ENCODE data around the gene LRFN2.
A peak's percentile ranks its signal among the peaks of the same experiment; 100 is the strongest.

LRFN2 gene

DNA sequence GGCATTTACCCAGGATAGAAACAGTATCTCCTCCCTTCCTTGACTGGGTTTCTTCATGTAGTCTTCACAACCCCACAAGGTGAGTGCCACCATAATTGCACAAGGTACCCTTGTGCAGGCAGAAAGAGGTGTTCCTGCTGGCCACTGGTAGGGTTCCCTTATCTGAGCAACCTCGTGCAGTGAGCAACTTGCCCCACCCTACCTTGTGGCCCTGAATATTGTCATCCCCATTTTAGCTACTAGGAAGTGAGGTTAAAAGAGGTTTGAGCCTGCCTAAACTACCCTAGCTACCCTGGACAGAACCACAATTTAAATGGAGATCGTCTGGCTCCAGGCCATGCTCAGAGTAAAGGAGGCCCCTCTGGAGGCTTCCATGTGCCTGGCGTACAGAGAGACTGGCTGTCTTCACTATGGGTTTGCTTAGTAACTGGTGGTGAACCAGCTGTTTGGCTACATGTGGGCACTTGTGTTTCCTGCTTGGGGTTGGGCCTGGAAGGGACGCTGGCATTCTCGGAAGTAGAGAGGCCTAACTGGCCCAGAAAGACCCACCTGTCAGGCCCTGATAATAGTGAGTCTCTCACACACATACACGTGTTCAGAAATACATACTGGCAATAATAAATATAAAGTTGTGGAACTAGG lies 148.8 kb downstream of the LRFN2 start:
- no peak for DNase-seq (ENCODE audit: low read depth, low spot score)

GRCh38 chr6:40437631-40438030 lies 149.5 kb downstream of the LRFN2 start:
- no peak for DNase-seq (ENCODE audit: low read depth, low spot score)

GRCh38 chr6:40436685-40437604 lies 150.2 kb downstream of the LRFN2 start:
- no peak for DNase-seq (ENCODE audit: low read depth, low spot score)

- DNase-seq (ENCODE audit: low read depth, low spot score) = no peak
Observed at GRCh38 chr6:40432982-40433381, 154.2 kb downstream of the LRFN2 start.

DNA sequence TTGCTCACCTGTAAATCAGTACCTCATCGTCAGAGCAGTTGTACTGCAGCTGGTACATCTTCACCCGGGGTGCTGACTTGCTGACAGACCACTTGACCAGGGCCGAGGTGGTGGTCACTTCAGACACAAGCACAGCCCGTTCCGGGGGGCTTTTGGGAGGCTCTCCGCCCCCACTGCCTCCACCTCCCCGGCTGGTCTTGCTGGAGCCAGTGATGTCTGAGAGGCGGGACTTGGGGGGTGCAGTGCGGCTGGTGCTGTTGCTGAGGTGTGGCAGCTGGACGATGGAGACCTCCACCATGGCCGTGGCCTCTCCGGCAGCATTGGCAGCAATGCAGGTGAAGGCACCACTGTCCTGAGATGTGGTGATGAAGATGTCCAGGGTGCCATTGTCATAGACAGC lies 155.5 kb downstream of the LRFN2 start:
- DNase-seq (ENCODE audit: low read depth, low spot score) = no peak

DNA sequence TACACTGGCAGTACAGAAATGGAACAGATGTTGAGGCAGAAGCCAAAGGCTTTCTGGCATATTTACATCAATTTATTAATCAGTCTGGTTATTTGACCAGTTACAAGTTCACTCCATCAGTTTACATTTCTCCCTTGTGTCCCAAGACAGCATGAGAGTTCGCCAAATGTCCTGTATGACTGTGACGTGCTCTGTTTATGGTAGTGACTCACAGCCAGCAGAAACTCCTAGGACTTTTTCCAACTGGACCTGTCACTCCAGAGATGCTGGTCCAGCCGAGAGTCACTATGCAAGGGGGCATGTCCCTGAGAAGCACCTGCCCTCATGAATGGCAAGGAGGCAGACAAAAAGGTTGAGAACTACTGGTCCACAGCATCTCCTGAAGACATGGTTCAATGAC lies 160.0 kb downstream of the LRFN2 start:
- no peak for DNase-seq (ENCODE audit: low read depth, low spot score)

GRCh38 chr6:40426346-40427066 lies 160.7 kb downstream of the LRFN2 start:
- no peak for DNase-seq (ENCODE audit: low read depth, low spot score)

GRCh38 chr6:40425192-40425919 lies 161.8 kb downstream of the LRFN2 start:
- no peak for DNase-seq (ENCODE audit: low read depth, low spot score)

GRCh38 chr6:40422046-40422445 lies 165.1 kb downstream of the LRFN2 start:
- DNase-seq (ENCODE audit: low read depth, low spot score) = no peak

DNA sequence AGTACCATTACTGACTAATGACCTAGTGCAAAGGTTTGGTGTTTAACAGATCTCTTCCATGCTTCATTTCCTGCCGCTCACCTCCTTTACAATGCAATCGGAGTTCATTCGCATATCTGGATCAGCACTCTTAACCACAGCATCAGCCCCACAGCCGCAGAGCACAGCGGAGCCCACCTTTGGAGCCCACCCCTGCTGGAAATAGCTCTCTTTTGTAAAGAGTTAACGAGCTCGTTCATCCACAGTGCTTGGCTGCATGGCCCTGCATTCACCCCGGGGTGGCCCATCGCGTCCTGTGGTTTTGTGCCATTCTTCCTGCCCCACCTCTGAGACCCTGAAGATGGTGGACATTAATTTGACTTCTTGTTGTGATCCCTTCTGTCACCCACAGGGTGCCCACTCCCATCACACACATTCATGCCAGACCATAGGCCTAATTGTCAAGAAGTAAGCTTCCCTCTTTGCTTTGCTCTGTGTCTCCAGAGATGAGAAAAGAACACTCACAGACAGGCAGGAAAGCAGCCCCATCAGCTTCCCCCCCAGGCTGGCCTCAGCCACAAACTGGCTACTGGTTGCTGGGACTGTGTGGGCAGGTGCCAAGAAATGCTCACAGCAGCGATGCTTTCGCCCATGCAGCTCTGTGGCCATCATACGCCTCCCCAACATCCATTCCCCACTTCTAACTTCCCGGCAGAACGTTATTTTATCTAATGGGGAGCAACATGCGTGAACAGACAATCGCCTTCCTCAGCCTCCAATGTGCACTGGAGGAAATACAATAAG lies 167.0 kb downstream of the LRFN2 start:
- DNase-seq (ENCODE audit: low read depth, low spot score) = no peak

GRCh38 chr6:40419377-40419776 lies 167.8 kb downstream of the LRFN2 start:
- DNase-seq (ENCODE audit: low read depth, low spot score) = no peak

DNA sequence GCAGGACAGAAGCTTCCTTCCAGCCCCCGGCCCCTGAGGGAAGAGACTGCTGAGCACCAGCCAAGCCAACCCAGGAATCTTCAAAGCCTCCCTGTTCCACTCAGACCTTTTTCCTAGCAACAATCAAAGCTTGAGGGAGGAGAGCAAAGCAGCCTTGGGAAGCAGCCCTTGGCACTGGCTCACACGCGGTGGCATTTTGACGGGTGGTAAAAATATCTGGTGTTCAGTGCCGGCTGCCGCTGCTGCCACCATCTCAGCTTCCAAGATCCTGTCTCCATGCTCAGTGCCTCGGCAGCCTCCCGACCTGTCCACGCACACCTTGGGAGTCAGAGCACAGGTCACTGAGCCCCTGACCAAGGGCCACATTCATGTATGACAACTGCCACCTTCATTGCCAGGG lies 170.1 kb downstream of the LRFN2 start:
- DNase-seq (ENCODE audit: low read depth, low spot score) = no peak

DNA sequence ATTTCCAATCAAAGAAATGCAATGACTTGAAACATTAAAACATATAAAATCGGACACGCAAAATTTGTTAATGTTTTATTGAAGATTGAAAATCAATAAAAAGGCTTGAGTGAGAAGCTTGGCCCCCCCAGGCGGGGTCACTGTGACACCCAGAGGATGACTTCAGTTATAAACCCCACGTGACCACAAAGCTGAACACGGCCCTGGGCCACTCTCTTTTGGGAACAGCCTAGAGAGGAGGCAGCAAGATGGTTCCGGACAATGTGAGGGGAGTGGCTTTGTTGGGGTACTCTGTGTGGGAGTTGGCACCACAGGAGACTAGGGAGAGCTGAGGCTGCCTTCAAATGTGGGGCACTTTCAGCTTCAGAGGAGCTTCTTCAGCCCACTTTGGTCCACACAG lies 172.5 kb downstream of the LRFN2 start:
- no peak for DNase-seq (ENCODE audit: low read depth, low spot score)

DNA sequence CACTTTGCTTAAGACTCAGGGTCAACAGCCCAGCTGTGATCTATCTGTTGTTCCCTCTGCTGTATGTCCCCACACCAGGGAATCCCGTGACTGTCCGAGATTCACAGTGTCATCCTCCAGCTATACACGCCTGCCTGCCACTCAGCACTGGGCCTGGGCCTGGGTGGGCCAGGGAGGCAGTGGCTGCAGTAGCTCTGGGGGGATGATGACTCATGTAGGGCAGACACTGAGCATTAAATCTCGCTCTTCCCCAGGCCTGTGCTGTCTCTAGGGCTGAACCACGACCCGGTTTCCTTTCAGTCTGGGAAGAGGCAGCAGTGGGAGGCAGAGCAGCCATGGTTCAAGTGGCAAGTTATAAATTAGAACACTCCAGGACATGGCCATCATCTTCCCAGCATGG lies 173.9 kb downstream of the LRFN2 start:
- peak; percentile 12 for DNase-seq (ENCODE audit: low read depth, low spot score)

GRCh38 chr6:40411881-40412280 lies 175.3 kb downstream of the LRFN2 start:
- DNase-seq (ENCODE audit: low read depth, low spot score) = no peak

DNA sequence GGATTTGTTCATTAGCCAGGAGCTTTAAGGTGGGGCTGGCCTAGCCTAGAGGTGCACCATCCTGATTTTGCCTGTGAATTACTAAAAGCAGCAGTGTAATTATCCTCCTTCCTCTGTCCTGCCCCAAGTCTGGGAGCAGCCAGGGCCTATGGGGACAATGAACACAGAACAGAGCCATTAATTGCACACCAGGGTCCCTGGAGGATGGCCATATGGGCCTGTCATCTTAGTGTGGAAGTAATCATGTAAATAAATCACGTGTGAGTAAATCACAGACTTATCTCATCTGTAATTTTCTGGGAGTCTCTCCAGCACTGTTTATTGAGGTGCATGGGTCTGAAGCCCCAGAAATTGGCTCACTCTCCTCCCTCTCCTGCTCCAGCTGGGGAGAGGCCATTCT lies 176.3 kb downstream of the LRFN2 start:
- DNase-seq (ENCODE audit: low read depth, low spot score) = no peak

DNA sequence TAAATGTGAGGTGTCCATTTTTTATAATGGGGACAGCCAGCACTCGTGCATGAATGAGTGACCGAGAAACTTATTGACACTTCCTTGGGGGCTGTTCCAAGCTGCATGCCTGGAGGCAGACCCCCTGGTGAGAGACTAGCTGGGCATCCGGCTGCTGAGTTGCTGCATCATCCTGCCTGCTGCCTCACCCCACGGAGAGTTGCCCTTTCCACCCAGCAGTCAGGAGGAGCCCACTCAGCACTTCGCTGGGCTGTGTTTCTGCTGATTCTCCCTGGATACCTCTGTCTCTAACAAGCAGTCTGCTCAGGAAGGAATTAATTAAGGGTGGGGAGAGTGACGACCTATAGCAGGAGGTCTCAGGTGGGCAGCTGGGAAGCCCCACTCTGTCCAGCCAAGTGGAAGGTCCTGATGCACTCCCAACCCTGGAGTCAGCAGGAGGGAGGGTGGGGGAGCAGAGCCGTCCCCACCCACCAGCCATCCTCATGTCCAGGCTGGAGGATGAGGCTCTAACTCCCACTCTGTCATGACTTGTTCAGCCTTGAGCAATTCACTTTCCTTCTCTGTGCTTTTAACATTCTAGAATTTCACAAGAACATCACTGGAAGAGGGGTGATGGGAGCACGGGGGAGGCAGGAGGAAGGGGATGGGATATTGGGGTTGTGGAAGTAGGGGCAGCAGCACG lies 177.3 kb downstream of the LRFN2 start:
- peak; percentile 64 for DNase-seq (ENCODE audit: low read depth, low spot score)

DNA sequence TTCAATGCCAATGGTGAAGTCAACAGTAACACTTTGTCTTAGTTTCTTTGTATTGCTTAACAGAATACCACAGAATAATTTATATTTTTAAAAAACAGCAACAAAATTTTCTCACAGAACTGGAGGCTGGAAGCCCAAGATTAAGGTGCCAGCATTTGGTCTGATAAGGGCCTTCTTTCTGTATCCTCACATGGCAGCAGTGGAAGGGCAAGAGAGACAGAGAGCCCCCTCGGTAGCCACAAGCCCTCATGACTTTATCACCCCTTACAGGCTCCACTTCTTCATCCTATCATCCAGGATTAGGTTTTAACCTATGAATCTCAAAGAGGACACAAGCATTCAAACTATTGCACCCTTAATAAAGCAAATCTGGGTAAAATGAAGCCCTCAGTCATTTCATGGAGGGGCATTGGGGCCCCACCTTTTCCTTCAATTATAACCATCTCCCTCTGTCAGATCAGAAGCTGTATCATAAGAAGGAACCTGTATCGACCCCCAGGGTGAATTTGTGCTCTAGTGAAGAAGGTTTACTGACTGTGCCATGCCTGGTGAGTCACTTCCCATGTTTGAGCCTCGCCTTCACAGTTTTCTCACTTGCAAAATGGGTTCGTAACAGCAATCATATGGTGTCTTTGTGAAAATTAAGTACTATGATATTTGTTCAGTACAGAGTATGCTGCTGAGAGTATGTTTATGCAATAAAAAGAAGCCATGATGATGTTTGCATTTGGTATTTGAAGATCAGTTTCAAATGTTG lies 178.2 kb downstream of the LRFN2 start:
- DNase-seq (ENCODE audit: low read depth, low spot score) = no peak

GRCh38 chr6:40407239-40407638 lies 179.9 kb downstream of the LRFN2 start:
- no peak for DNase-seq (ENCODE audit: low read depth, low spot score)

DNA sequence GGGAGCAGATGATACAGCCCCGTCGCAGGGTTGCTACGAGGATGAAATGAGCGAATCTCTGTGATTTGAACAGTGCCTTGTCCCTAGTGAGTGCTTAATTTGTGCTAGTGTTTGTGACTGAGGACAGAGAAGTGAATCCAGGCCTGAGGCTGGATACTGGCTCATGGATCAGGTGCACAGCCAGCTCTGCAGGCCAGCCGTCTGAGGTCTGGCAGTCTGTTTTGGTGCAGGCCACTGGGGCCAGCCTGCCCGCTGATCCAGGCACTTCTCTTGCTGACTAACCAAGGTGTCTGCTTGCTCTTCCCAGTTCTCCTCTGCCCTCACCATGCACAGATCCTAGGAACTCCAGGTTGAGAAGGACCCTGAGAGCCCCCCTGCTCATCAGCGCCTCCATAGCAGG lies 181.0 kb downstream of the LRFN2 start:
- DNase-seq (ENCODE audit: low read depth, low spot score) = no peak
